Hematopoietic multipotent progenitor cell (in vitro differentiated cells): Measurements from ENCODE around the gene GNA12. TPM values are rescaled to one million over a fixed set of nuclear protein-coding genes. Genes with fewer than 3 reads are reported as not detected.
A peak's percentile ranks its signal among the peaks of the same experiment; 100 is the strongest.
"Not testable (repeated sequence)": the region's sequence is repeated elsewhere in the genome, so short reads cannot be mapped to it uniquely, and the experiment has no call there.

Experiments
- DNase-seq, 3 donors: peaks; one replicate each; pipeline ENCODE4 v3.0.0-alpha.2; 2011 to 2015; ENCODE audit warnings: low read depth in 2 of 3, low spot score in 2 of 3
- total RNA-seq: library from RNA; depleted of rRNA; stranded (reverse); fragments of >200 nt; gene quantifications from one replicate; pipeline ENCODE4 v1.2.3, GENCODE V29; 2012

Gene GNA12
- total RNA-seq, 1 donor, result 48.2 TPM

DNA sequence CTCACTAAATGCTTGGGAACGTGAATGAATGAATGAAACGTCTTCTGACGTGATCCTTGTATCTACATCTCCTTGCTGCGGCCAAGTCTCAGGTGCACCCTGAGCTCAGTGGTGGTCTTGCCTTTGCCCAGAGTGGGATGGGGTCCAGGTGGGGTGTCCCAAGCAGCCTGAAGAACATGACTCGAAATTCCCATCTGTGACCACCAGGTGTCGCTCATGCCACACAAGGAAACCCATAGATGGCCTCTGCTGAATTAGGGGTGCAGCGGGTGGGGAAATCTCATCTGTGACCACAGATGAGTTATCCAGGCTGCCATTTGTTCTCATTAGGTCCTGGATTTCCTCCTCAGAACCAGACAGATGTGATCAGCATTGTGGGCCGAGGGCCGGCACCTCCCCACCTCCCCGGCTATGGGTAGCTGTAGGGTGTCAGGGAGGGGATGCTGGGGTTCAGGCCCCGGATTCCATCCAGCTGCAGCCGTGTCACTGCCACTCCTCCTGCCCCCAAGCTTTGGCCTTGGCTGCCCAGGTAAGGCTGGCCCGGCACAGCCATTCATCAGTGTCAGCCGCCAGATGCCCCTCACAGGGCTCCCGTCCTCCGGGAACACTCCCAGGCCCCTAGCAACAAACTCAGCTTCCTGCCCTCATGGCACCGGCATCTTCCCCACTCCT, 21.0 kb upstream of the GNA12 start:
- DNase-seq, result peak; percentile 61 to 89 (median 81)

DNA sequence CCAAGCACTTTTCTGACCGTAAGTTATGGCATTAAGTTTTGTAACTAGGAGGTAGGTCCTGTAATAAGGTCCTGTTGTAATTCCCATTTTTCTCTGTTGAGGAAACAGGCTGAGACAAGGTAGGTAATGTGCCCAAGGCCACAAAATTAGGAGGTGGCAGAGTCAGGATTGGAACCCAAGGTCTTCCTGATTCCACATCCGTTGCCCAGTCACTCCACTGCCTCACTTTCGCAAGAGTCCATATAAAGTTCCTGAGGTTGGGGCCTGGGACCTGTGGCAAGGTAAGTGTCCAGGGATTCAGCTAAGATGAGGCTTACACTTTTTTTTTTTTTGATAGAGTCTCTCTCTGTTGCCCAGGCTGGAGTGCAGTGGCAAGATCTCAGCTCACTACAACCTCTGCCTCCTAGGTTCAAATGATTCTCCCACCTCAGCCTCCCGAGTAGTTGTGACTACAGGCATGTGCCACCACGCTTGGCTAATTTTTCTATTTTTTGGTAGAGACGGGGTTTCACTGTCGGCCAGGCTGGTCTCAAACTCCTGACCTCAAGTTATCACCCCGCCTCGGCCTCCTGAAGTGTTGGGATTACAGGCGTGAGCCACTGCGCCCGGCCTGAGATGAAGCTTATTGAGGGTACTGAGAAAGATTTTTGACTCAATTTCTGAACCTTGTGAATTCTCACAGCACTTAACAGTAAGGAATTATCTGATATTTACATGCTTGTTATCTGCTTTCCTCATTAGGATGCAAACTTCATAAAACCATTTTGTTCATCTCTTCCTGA, 20.3 kb upstream of the GNA12 start:
- DNase-seq, result no peak

DNA sequence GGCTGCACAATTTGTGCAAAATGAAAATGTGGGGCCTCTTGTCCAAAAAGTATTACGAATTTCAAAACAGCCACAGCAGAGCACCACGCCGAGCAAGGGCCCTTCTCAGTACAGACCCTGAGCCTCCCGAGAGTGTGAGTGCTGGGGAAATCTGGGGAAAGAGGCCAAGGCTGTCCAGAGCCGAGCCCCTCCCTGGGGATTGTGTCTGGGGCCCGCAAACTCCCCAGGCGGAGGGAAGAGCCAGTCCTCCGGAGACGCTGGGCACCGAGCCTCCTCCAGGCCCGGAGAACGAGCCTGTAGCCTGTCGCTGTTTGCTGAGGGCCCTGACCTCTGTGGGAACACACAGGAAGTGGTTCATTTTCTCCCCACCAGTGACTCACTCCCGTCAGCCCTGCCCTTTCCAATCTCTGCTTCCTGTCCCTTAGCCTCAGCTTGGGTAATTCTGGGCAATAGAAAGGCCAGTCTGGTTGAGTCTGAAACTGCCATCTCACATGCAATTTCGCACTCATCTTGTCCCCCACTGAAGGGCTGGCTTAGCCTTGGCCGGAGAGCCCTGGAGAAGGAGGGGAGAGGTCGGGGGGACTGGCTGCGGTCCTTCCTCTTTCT, 19.5 kb upstream of the GNA12 start:
- peak in 2 of 3 donors; percentile 86 to 87 for DNase-seq

DNA sequence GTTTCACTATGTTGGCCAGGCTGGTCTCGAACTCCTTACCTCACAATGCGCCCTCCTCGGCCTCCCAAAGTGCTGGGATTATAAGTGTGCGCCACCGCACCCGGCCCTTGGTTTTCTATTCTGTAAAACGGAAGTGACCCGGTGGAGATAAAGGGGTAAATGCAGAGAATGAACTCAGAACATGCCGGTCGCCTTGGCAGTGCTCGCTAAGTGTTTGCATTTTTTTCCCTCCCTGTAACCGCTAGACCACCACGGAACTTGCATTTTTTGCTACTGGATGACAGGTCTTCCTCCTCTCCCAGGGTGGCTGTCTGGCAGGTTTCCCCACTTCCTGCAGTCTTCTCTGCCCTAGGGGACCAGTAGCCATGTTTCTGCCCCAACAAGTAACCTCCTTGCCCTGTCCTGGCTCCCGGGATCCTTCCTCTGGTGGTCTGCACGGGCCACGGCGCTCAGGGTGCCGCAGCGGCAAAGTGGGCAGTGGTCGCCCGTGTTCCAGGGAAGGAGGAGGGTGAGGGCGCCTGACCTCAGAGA, 18.8 kb upstream of the GNA12 start:
- peak in 1 of 3 donors; percentile 20 for DNase-seq

DNA sequence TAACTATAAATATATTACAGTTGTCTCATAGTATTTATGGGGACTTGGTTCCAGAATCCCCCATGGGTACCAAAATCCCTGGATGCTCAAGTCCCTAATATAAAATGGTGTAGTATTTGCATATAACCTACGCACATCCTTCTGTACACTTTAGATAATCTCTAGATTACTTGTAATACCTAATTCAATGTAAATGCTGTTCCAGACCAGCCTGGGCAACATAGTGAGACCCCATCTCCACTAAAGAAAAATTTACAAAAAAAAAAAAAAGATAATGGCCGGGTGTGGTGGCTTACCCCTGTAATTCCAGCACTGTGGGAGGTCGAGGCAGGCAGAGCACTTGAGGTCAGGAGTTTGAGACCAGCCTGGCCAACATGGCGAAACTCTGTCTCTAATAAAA, 17.4 kb upstream of the GNA12 start:
- DNase-seq, result no peak

DNA sequence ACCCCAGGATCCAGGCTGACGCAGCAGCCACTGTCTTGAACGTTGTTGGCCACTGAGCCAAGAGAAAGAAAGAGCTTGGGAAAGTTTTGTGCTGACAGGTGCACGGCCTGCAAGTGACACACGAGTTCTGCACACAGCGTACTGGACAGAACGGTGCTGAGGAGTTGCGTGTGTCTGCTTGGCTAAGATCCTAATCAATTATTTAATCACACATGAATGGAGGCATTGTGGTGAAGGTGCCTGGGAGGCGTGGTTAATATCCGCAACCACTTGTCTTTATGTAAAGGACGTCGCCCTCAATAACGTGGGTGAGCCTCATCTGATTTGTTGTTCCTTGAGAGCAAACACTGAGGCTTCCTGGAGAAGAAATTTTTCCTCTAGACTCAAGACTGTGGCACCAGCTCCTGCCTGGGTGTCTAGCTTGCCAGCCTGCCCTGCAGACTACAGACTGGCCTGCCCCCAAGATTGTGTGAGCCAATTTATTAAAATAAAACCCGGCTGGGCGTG, 16.6 kb upstream of the GNA12 start:
- DNase-seq, result no peak

DNA sequence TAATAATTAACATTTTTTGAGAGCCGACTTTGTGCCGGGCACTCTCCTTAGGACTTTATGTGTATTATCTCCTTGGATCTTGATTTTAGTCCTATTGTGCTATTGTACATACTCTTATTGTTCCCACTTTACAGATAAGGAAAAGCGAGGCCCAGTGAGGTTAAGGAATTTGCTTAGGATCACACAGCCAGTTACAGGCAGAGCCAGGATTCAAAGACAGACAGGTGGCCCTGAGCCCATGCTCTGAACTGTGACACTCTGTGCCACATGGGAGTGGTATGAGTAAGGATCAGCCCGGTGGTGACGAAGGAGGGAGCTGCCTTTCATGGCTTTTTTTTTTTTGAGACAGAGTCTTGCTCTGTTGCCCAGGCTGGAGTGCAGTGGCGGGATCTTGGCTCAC, 15.8 kb upstream of the GNA12 start:
- no peak for DNase-seq

DNA sequence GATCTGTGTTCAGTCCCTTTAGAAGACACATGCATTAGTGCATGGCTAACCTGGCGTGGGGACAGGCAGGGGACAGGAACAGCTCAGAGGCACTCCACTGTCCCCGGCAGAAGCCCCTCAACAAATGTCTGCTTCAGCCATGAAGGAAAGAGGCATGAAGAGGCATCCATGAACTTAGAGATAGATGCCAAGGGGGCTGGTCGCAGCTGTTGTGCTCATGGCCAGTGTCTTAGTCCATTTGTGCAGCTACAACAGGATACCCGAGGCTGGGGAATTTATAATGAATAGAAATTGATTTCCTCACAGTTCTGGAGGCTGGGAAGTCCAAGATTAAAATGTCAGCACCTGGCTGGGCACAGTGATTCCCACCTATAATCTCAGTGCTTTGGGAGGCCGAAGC, 14.5 kb upstream of the GNA12 start:
- DNase-seq, result no peak

DNA sequence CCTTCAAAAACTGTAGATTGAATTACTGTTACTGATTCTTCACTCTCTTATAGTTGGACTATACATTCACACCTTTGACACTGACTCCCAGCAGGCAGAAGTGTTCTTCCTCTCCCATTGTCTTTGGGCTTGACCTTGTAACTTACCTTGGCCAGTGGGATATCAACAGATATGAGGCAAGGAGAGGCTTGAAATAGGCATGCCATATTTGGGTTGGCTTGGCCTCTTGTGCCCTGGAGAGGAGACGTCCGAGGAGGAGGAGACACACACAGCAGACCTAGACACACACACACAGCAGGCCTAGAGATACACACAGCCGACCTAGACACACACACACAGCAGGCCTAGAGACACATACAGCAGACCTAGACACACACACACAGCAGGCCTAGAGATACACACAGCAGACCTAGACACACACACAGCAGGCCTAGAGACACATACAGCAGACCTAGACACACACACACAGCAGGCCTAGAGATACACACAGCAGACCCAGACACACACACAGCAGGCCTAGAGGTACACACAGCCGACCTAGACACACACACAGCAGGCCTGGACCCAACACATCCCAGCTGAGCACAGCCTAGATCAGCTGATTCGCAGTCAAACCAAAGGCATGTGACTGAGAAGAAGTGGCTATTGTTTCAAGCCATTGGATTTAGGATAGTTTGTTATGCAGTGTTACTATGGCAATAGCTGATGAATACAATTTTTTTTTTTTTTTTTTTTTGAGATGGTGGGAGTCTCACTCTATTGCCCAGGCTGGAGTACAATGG, 12.5 kb upstream of the GNA12 start:
- no peak for DNase-seq

DNA sequence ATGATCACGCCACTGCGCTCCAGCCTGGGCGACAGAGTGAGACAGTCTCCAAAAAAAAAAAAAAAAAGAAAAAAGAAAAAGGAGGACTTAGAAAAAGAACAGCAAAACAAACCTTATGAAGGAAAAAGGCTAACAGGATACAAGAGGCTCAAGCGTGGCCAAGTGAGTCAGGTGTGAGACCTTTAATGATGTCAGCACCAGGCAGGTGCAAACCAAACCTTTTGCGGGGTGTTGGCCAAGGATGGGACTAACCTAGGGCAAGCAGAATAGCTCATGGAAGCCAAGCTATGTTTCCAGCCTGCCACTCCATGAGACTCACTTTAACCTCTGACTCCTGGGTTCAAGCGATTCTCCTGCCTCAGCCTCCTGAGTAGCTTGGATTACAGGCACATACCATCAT, 11.3 kb upstream of the GNA12 start:
- DNase-seq, result no peak

DNA sequence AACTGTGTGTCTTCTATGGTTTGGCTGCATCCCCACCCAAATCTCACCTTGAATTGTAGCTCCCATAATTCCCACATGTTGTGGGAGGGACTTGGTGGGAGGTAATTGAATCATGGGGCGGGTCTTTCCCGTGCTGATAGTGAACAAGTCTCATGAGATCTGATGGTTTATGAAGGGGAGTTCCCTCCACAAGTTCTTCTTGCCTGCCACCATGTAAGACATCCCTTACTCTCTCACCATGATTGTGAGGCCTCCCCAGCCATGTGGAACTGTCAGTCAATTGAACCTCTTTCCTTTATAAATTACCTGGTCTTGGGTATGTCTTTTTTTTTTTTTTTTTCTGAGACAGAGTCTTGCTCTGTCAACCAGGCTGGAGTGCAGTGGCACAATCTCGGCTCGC, 9.4 kb upstream of the GNA12 start:
- not testable (repeated sequence) for DNase-seq

DNA sequence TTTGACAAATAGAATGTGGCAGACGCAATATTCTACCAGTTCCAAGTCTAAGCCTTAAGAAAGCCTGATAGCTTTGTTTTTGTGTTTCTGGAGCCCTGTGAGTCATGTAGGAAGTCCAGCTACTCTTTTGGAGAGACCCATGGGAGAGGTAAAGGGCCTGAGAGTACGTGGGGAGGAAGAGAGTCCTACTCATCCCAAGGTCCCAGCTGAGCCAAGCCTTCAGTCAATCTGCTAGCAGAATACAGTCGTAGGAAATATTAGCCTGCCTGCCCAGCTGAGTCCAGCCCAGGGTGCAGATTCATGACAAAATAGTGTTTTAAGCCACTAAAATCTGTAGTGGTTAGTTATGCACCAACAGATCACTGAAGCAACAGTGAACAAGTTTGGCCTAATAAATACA, 9.0 kb upstream of the GNA12 start:
- no peak for DNase-seq

DNA sequence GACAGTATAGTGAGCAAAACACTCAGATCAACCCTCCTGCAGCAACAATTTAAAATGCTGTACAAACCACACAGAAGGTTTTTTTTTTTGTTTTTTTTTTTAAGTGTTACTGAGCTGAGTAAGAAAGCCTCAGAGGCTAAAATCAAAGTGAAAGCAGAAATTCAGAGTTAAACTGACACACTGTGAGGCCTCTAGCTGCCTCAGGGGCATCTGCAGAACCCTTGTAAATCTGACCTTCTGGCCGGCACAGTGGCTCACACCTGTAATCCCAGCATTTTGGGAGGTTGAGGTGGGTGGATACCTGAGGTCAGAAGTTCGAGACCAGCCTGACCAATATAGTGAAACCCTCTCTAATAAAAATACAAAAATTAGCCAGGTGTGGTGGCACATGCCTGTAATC, 7.4 kb upstream of the GNA12 start:
- peak in 1 of 3 donors; percentile 52 for DNase-seq

DNA sequence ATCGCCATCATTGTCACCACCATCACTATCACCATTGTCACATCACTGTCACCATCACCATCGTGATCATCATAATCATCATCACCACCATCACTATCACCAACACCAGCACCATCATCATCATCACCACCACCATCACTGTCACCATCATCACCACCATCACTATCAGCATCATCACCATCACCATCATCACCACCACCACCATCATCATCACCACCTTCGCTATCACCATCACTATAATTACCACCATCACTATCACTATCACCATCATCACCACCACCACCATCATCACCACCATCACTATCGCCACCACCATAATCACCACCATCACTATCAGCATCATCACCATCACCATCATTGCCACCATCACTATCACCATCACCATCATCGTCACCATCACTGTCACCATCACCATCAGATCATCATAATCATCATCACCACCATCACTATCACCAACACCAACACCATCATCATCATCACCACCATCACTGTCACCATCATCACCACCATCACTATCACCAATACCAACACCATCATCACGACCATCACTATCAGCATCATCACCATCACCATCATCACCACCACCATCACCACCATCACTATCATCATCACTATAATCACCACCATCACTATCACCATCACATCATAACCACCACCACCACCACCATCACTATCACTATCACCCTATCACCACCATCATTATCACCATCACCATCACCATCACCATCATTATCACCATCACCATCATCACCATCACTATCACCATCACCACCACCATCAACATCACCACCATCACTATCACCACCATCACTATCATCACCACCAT, 6.0 kb upstream of the GNA12 start:
- no peak for DNase-seq

DNA sequence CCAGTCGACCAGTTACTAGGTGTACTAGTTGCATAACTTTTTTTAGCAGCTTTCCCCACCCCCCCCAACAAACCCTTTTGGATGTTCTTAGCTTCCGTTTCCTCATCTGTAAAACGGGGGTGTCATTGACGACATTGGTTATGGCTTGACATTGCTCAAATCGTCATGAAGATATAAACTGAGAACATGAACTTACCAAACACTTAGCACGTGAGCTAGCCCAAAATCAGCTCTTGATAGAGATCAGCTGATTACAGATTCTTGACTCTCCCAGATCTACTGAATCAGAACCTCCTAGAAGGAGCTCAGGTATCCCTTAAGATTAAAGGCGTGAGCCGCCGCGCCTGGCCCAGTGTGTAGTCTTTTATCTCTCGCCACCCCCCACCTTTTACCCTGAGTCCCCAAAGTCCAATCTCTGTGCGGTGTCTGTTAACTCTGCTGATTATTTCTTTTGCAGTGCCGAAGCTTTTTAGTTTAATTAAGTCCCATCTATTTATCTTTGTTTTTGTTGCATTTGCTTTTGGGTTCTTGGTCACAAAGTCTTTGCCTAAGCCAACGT, 1.0 kb upstream of the GNA12 start:
- DNase-seq, result no peak

DNA sequence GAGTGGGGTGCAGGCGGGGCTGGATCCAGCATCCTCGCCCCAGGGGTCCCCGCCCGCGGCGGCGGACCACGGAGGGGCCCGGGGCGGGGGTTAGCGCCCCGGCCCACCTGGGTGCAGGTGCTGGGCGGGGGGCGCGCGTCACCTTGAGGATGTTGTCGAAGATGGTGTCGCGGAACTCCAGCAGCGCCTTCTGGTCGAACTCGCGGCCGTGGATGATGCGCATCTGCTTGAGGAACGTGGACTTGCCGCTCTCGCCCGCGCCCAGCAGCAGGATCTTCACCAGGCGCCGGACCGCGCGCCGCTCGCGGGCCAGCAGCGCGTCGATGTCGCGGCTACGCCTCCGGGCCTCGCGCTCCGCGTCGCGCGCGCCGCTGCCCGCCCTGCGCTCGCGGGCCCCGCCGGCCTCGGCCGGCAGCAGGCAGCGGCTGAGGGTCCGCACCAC, 376 bp downstream of the GNA12 start:
- DNase-seq, result peak in 2 of 3 donors; percentile 25 to 29

DNA sequence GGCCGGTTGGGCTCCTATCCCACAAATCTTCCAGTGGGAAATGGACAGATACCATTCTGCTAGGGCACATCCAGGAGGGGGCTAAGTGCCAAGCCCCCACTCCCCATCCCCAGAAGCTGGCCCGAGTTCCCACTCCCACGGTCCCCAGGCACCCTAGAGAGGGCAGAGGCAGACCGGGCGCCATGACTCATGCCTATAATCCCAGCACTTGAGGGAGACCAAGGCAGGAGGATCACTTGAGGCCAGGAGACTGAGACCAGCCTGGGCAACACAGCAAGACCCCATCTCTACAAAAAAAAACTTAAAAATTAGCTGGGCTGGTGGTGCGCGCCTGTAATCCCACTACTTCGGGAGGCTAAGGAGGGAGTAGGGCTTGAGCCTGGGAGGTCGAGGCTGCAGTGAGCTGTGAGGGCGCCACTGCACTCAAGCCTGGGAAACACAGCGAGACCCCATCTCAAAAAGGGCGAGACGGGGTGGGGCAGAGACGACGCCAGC, 870 bp downstream of the GNA12 start:
- no peak for DNase-seq

DNA sequence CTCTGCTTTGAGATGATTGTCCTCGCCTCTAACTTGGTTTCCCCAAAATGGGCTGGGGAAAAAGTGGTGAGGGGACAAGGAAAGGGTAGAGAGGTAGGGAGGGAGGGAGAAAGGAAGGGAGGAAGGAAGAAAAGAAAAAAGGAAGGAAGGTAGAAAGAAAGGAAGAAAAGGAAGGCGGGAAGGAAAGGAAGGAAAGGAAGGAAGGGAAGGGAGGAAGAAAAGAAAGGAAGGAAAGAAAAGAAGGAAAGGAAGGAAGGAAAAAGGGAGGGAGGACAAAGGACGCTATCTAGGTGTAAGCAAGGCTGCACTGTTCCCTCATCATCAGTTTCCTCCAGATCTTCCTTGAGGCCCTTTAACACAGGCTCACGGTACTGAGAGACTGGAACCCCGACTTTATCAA, 2.2 kb downstream of the GNA12 start:
- no peak for DNase-seq

DNA sequence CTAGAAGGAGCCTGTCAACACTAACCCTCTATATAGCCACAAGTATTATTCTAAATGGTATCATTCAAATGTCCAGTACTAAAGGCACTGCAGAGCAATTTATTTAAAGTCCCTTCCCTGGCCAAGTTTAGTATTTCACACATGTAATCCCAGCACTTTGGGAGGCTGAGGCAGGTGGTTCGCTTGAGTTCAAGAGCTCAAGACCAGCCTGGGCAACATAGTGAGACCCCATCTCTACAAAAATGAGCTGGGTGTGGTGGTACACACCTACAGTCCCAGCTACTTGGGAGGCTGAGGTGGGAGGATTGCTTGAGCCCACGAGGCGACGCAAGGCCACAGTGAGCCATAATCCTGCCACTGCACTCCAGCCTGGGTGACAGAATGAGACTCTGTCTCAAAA, 3.6 kb downstream of the GNA12 start:
- no peak for DNase-seq
